A549 (cell line): ENCODE measurements around the gene WASHC1.
"Not testable (repeated sequence)": the region's sequence is repeated elsewhere in the genome, so short reads cannot be mapped to it uniquely, and the experiment has no call there.

ENCODE experiments used
- BHLHE40 ChIP-seq: IDR thresholded peaks from 2 replicates; pipeline ENCODE4 v1.6.1; 2012; ENCODE audit warnings: low read depth, low read length, inconsistent platforms
- CEBPB ChIP-seq, 2 experiments: fragments of >200 bp in 1 of 2; sonication (Bioruptor Twin) in 1 of 2; formaldehyde crosslinking in 1 of 2; IDR thresholded peaks; 2 replicates each; pipeline ENCODE4 v1.6.1; 2012 to 2016
- CHD2 ChIP-seq: fragments of 150-350 bp; IDR thresholded peaks from 2 replicates; pipeline ENCODE4 v1.6.1; 2014; ENCODE audit warnings: low read length; ENCODE audit not compliant: partially characterized antibody
- CTCF ChIP-seq: fragments of >200 bp; sonication (Bioruptor Twin); formaldehyde crosslinking; IDR thresholded peaks from 3 replicates; pipeline ENCODE4 v1.5.1; 2016
- ESRRA ChIP-seq: fragments of 150-350 bp; IDR thresholded peaks from 2 replicates; pipeline ENCODE4 v1.6.1; 2014; ENCODE audit warnings: mild to moderate bottlenecking, low read length, borderline replicate concordance
- JUN ChIP-seq, 2 experiments: fragments of >200 bp; sonication (Bioruptor Twin); formaldehyde crosslinking; IDR thresholded peaks; 2 replicates in 1 of 2; 3 replicates in 1 of 2; pipeline ENCODE4 v1.6.1; 2016 to 2017
- KDM5A ChIP-seq: fragments of 200-600 bp; sonication (generic); IDR thresholded peaks from 2 replicates; pipeline ENCODE4 v1.6.1; 2016; ENCODE audit warnings: antibody characterized with exemption, mild to moderate bottlenecking
- MAX ChIP-seq: IDR thresholded peaks from 2 replicates; pipeline ENCODE4 v1.6.1; 2012
- MAZ ChIP-seq: fragments of 150-350 bp; IDR thresholded peaks from 2 replicates; pipeline ENCODE4 v1.6.1; 2014; ENCODE audit warnings: antibody characterized with exemption, low read depth, low read length, borderline replicate concordance
- PBX3 ChIP-seq: IDR thresholded peaks from 2 replicates; pipeline ENCODE4 v1.6.1; 2012
- POLR2A ChIP-seq: IDR thresholded peaks from 2 replicates; pipeline ENCODE4 v1.6.1; 2012; ENCODE audit warnings: mild to moderate bottlenecking, low read length
- RARB ChIP-seq: fragments of 250-450 bp; sonication (Bioruptor Pico); IDR thresholded peaks from 2 replicates; pipeline ENCODE4 v1.8.0; 2021; ENCODE audit warnings: mild to moderate bottlenecking, moderate library complexity
- REST ChIP-seq: fragments of 200-600 bp; sonication (generic); IDR thresholded peaks from 2 replicates; pipeline ENCODE4 v1.6.1; 2016; ENCODE audit warnings: antibody characterized with exemption, mild to moderate bottlenecking, moderate library complexity

- TF ChIP-seq MAZ; CTCF; POLR2A; MAX; REST; JUN (IDR thresholded peaks at IDR 0.05); ESRRA; BHLHE40; KDM5A; RARB (CRISPR knock-in tag); PBX3; CEBPB (IDR thresholded peaks at IDR 0.05); CHD2: not testable (repeated sequence)
Observed at GRCh38 chr9:52678-53077, 23.4 kb upstream of the WASHC1 start.
